Measurements from ENCODE around the gene RASL10A. TPM values are rescaled to one million over a fixed set of nuclear protein-coding genes. Genes with fewer than 3 reads are reported as not detected.

RASL10A gene
- total and polyA plus RNA-seq, 9 of the 15 experiments (the other 6 are each of a cell fraction or from before 2014, with no cell fraction given): 0.17 to 1.2 (median 0.45) TPM; not detected in 3

GRCh38 chr22:29331658-29332300, 16.3 kb upstream of the RASL10A start (continued):
- TF ChIP-seq ATF6 (CRISPR knock-in tag; IDR thresholded peaks at IDR 0.05) (no peak), HOMEZ (CRISPR knock-in tag; IDR thresholded peaks at IDR 0.05) (no peak), MAFF (IDR thresholded peaks at IDR 0.05; ENCODE audit: low read length) (no peak), PHB2 (IDR thresholded peaks at IDR 0.05; ENCODE audit: low read depth) (no peak), SMAD4 (CRISPR knock-in tag; conservative IDR thresholded peaks at IDR 0.05) (no peak), CGGBP1 (CRISPR knock-in tag; IDR thresholded peaks at IDR 0.05) (no peak), EHMT2 (IDR thresholded peaks at IDR 0.05) (no peak), ZNF76 (CRISPR knock-in tag; IDR thresholded peaks at IDR 0.05; ENCODE audit: borderline replicate concordance) (no peak)

All from K562 (cell line).